Ascending aorta (tissue), 2 donors: Measurements from ENCODE around the gene CWH43. TPM values are rescaled to one million over a fixed set of nuclear protein-coding genes. Genes with fewer than 3 reads are reported as not detected.
"Not testable (repeated sequence)": the region's sequence is repeated elsewhere in the genome, so short reads cannot be mapped to it uniquely, and the experiment has no call there.

Experiments
- DNase-seq, 2 donors: peaks; one replicate each; pipeline ENCODE4 v3.0.0-alpha.2; 2019; ENCODE audit warnings: low spot score in 2 of 2
- H3K27ac ChIP-seq, 2 donors: fragments of 200-600 bp; sonication (generic); one replicate each; pipeline ENCODE4 v1.5.1; 2016 to 2017; ENCODE audit warnings: mild to moderate bottlenecking in 1 of 2
- H3K27me3 ChIP-seq: fragments of 200-600 bp; sonication (generic); one replicate; pipeline ENCODE4 v1.5.1; 2017
- H3K36me3 ChIP-seq, 2 donors: fragments of 200-600 bp; sonication (generic); one replicate each; pipeline ENCODE4 v1.5.1; 2016
- H3K4me1 ChIP-seq, 2 donors: fragments of 200-600 bp; sonication (generic); one replicate each; pipeline ENCODE4 v1.5.1; 2016 to 2017; ENCODE audit warnings: mild to moderate bottlenecking in 1 of 2
- H3K4me3 ChIP-seq, 2 donors: fragments of 200-600 bp; sonication (generic); one replicate each; pipeline ENCODE4 v1.5.1; 2016 to 2017; ENCODE audit warnings: mild to moderate bottlenecking in 1 of 2
- H3K9me3 ChIP-seq, 2 donors: fragments of 200-600 bp; sonication (generic); one replicate each; pipeline ENCODE4 v1.5.1; 2016
- CTCF ChIP-seq, 3 experiments: fragments of 200-600 bp in 2 of 3; fragments of 450-650 bp in 1 of 3; sonication (generic) in 2 of 3; IDR thresholded peaks; one replicate each; pipeline ENCODE4 v1.5.1; 2016 to 2019; ENCODE audit warnings: antibody characterized with exemption in 3 of 3, mild to moderate bottlenecking in 1 of 3, moderate library complexity in 1 of 3
- intact Hi-C: fragments of 100-400 bp; cut with DNase I; formaldehyde crosslinking; loops from one replicate; pipeline ENCODE4 v1.15.1; 2023
- total RNA-seq: library from RNA; depleted of rRNA; stranded (reverse); fragments of >200 nt; gene quantifications from one replicate; pipeline ENCODE4 v1.1.0, GENCODE V29; 2016

The CWH43 gene
- total RNA-seq, 1 donor from 2014 or later = not detected

GRCh38 chr4:48949518-48950219 is 36.4 kb upstream of the CWH43 start:
- TF ChIP-seq CTCF (IDR thresholded peaks at IDR 0.05) = no peak
- peaks cover 0 to 10% of the 10 kb centered on the region in 2 donors for H3K9me3 ChIP-seq
- no peak overlapping the region for H3K4me3 ChIP-seq
- intact Hi-C loops = no loop called here
- H3K27me3 ChIP-seq = no peaks in the 10 kb centered on the region
- no peaks in the 10 kb centered on the region for H3K4me1 ChIP-seq
- DNase-seq = no peak
- H3K36me3 ChIP-seq = no peaks in the 10 kb centered on the region
- no peak overlapping the region for H3K27ac ChIP-seq

- H3K9me3 ChIP-seq = peaks cover 0 to 10% of the 10 kb centered on the region in 2 donors
- H3K4me1 ChIP-seq = no peaks in the 10 kb centered on the region
- no peak overlapping the region for H3K4me3 ChIP-seq
- no peak for TF ChIP-seq CTCF (IDR thresholded peaks at IDR 0.05)
- intact Hi-C loops = no loop called here
- H3K27ac ChIP-seq = no peak overlapping the region
- H3K27me3 ChIP-seq = no peaks in the 10 kb centered on the region
- H3K36me3 ChIP-seq = no peaks in the 10 kb centered on the region
- DNase-seq = no peak
Measured at GRCh38 chr4:48954314-48954713, 31.8 kb upstream of the CWH43 start.

- H3K27ac ChIP-seq, DNase-seq, intact Hi-C loops: not testable (repeated sequence)
Measured at GRCh38 chr4:48957366-48957765, 28.7 kb upstream of the CWH43 start.

GRCh38 chr4:48958582-48958981 is 27.5 kb upstream of the CWH43 start:
- no peak for TF ChIP-seq CTCF (IDR thresholded peaks at IDR 0.05)
- Histone ChIP-seq H3K27ac (no peak overlapping the region), H3K9me3 (no peaks in the 10 kb centered on the region), H3K27me3 (no peaks in the 10 kb centered on the region), H3K4me3 (no peak overlapping the region), H3K36me3 (no peaks in the 10 kb centered on the region), H3K4me1 (no peaks in the 10 kb centered on the region)
- DNase-seq = no peak
- intact Hi-C loops = no loop called here

More at GRCh38 chr4:48957366-48957765, 28.7 kb upstream of the CWH43 start:
- not testable (repeated sequence) for H3K9me3 ChIP-seq, H3K4me3 ChIP-seq, H3K27me3 ChIP-seq, H3K36me3 ChIP-seq, H3K4me1 ChIP-seq

- no peaks in the 10 kb centered on the region for H3K36me3 ChIP-seq
Measured at GRCh38 chr4:48960988-48961635, 25.0 kb upstream of the CWH43 start.

More at GRCh38 chr4:48960988-48961635, 25.0 kb upstream of the CWH43 start:
- H3K27ac ChIP-seq = no peak overlapping the region
- no peaks in the 10 kb centered on the region for H3K4me1 ChIP-seq
- TF ChIP-seq CTCF (IDR thresholded peaks at IDR 0.05) = no peak
- intact Hi-C loops = loop anchor here (5.0 to 10.0 kb wide), 2 partner anchors 514 to 646 kb away; no protein-coding TSS in a partner anchor
- H3K27me3 ChIP-seq = no peaks in the 10 kb centered on the region
- no peak for DNase-seq
- no peak overlapping the region for H3K4me3 ChIP-seq
- H3K9me3 ChIP-seq = no peaks in the 10 kb centered on the region
